Aorta (tissue), 5 donors: ENCODE data around the gene SPATA31D3. TPM values are rescaled to one million over a fixed set of nuclear protein-coding genes. Genes with fewer than 3 reads are reported as not detected.
"Not testable (repeated sequence)": the region's sequence is repeated elsewhere in the genome, so short reads cannot be mapped to it uniquely, and the experiment has no call there.

Source experiments
- ATAC-seq: fragments of 200-7000 bp; cut with Tn5 transposase; one replicate; pipeline ENCODE4 v1.9.1; 2022; ENCODE audit warnings: moderate library complexity; ENCODE audit not compliant: low FRiP score
- DNase-seq, 2 donors: peaks; one replicate each; pipeline ENCODE4 v3.0.0-alpha.2; 2020
- H3K27ac ChIP-seq, 2 donors: one replicate each; pipeline ENCODE4 v1.5.1; 2013; ENCODE audit warnings: low read length in 2 of 2, mild to moderate bottlenecking in 2 of 2, moderate library complexity in 2 of 2, control low read depth in 1 of 2, inconsistent platforms in 1 of 2, low read depth in 1 of 2
- H3K27me3 ChIP-seq, 2 donors: one replicate each; pipeline ENCODE4 v1.6.1; 2013; ENCODE audit warnings: control low read depth in 1 of 2, low read length in 1 of 2, mild to moderate bottlenecking in 1 of 2, moderate library complexity in 1 of 2; ENCODE audit not compliant: insufficient read depth in 2 of 2, control insufficient read depth in 1 of 2
- H3K36me3 ChIP-seq, 2 donors: one replicate each; pipeline ENCODE4 v1.6.1; 2013; ENCODE audit warnings: control low read depth in 1 of 2, low read length in 1 of 2, mild to moderate bottlenecking in 1 of 2; ENCODE audit not compliant: insufficient read depth in 2 of 2, control insufficient read depth in 1 of 2
- H3K4me1 ChIP-seq, 2 donors: one replicate each; pipeline ENCODE4 v1.6.1; 2013; ENCODE audit warnings: low read length in 2 of 2, control low read depth in 1 of 2, mild to moderate bottlenecking in 1 of 2, moderate library complexity in 1 of 2; ENCODE audit not compliant: insufficient read depth in 2 of 2, control insufficient read depth in 1 of 2
- H3K4me3 ChIP-seq, 2 donors: one replicate each; pipeline ENCODE4 v1.5.1; 2013; ENCODE audit warnings: low read length in 2 of 2, control low read depth in 1 of 2, mild to moderate bottlenecking in 1 of 2
- H3K9me3 ChIP-seq: one replicate; pipeline ENCODE4 v1.6.1; 2013; ENCODE audit warnings: mild to moderate bottlenecking, low read length; ENCODE audit not compliant: control insufficient read depth
- WGBS, 2 donors: extraction: QIAGEN DNeasy Blood & Tissue Kit; methylation state at CpG; one replicate each; pipeline ENCODE4 v1.1.7; 2013; 5-methylcytosine and 5-hydroxymethylcytosine counted together
- intact Hi-C, 2 donors: fragments of 100-400 bp; cut with DNase I; formaldehyde crosslinking; loops; one replicate each; pipeline versions ENCODE4 v1.14.2 to v1.15.0; 2022
- polyA plus RNA-seq, 2 donors: library from polyadenylated mRNA; stranded (reverse); fragments of 200-250 nt; gene quantifications; one replicate each; pipeline ENCODE4 v1.2.3, GENCODE V29; 2013
- total RNA-seq, 2 donors: library from RNA; stranded (reverse); fragmentation: NEBNext Ultra II Directional; extraction: Animal tissue kit (Norgen Biotek cat#: 25700); gene quantifications; one replicate each; pipeline ENCODE4 v1.2.1, GENCODE V29; 2021
- donor health status: healthy with polysubstance abuse.
- donor health status: Bipolar disorder and iron deficiency.
- donor health status: DM: no; HTN: no; CAD: no.
- donor health status: DM: no; HTN: no; CAD: no.
- donor health status: DM: yes; HTN: yes; CAD: no.

The SPATA31D3 gene
- total and polyA plus RNA-seq, 4 donors, result not detected

DNA sequence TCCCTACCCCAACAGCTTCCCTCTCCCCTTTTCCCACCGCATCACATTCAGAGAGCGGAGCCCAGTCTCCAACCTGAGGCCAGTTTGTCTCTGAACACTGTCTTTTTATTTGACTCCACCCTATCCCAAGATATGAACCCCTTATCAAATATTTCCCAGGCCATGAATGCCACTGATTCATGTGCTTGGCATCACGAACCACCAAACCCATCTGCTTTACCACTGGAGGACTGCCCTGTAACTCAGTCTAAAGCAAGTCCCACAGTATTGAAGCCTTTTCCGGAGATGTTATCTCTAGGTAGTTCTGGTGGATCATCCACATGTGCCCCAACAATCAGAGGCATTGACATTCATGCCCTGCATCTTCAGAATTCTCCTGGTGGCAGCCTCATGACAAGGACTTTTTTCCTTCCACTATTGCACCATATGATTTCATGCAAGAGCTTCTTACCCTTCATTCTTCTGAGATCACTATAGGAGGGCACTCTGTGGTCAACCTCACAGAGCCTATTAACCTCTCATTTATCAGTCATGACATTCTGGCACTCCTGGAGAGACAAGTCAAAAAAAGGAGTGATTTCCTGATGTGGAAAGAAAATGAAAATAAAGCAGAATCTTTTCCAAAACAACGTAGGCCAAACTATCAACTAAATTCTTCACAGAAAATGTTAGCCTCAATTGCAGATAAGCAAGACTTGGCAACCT, 27.3 kb upstream of the SPATA31D3 start:
- no peak overlapping the region for H3K4me3 ChIP-seq
- H3K27me3 ChIP-seq, result no peaks in the 10 kb centered on the region
- no peak for DNase-seq
- H3K27ac ChIP-seq, result no peak overlapping the region
- no peaks in the 10 kb centered on the region for H3K9me3 ChIP-seq
- WGBS, 2 donors, result 76 to 77% methylated on average over 5 of the region's 5 CpGs
- H3K4me1 ChIP-seq, result no peaks in the 10 kb centered on the region
- no peaks in the 10 kb centered on the region for H3K36me3 ChIP-seq
- intact Hi-C loops, result no loop called here
- no peak for ATAC-seq

DNA sequence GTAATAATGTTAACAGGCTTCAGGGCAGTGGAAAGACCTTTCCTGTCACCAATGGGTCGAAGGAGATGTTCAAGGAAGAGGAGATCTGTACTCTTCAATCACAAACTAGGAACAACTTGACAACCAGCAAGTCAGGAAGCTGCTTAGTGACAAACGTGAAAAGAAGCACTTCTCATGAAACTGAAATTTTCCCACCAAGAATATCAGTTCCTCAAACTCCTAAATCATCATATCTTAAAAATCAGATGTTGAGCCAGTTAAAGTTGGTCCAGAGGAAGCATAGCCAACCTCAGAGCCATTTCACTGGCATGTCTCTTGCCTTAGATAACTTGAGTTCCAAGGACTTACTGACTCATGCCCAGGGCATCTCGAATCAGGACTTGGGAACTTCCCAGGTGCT, 24.8 kb upstream of the SPATA31D3 start:
- ATAC-seq, H3K27ac ChIP-seq, H3K36me3 ChIP-seq, intact Hi-C loops, H3K27me3 ChIP-seq, H3K4me1 ChIP-seq, DNase-seq, H3K9me3 ChIP-seq, H3K4me3 ChIP-seq: not testable (repeated sequence)
- WGBS, 2 donors, result 0 to 29% methylated on average over 1 of the region's 3 CpGs

DNA sequence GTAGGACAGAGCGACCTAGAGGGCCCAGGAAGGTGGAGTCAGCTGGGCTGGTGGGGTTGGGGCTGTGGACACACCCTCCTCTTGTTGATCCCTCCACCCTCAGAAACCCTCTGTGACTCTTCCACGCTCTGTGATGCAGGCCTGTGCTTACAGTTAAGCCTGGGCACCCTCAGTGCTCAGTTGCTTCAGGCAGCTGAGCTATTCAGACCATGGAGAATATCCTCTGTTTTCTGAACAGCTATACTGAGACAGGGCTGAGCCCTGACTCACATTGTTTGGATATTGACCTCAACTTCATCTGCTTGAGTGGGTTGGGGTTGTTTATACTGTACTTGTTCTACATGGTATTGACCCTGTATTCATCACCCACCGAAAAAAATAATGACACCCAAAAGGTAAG, 15.0 kb upstream of the SPATA31D3 start, which contains the start of gene SPATA31D4:
SPATA31D4 (plus strand) TSS at position 124 of the 400 bp plus-strand sequence; CDS start at position 210, 86 bp downstream.
- not testable (repeated sequence) for H3K36me3 ChIP-seq
- WGBS, 2 donors, result no CpG with 5 or more reads among the region's 3 CpGs

DNA sequence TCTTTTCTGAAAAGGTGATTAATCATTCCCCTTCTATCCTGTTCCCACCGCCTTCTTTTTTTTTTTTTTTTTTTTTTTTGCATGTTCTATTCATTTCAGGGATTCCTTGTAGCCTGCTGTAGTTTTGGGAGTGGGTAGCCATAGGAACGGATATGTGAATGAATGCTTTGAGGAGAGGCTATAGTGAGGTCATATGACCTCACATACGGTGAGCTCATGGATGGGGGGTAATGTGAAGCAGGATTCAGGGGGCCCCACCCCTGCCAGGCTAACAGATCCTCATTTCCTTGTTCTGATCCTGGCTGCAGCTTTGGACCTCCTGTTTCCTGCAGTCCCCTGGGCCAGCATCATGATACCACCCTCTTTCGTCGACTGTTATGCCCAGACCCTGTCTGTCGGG, 13.2 kb upstream of the SPATA31D3 start:
- H3K27me3 ChIP-seq, H3K9me3 ChIP-seq, H3K27ac ChIP-seq, DNase-seq, H3K4me3 ChIP-seq, ATAC-seq, H3K36me3 ChIP-seq, H3K4me1 ChIP-seq, intact Hi-C loops: not testable (repeated sequence)
- WGBS, 2 donors, result no CpG with 5 or more reads among the region's 6 CpGs

More for the DNA sequence above, 15.0 kb upstream of the SPATA31D3 start, which contains the start of gene SPATA31D4:
- H3K4me3 ChIP-seq, H3K27me3 ChIP-seq, H3K9me3 ChIP-seq, intact Hi-C loops, H3K4me1 ChIP-seq, ATAC-seq, DNase-seq, H3K27ac ChIP-seq: not testable (repeated sequence)

DNA sequence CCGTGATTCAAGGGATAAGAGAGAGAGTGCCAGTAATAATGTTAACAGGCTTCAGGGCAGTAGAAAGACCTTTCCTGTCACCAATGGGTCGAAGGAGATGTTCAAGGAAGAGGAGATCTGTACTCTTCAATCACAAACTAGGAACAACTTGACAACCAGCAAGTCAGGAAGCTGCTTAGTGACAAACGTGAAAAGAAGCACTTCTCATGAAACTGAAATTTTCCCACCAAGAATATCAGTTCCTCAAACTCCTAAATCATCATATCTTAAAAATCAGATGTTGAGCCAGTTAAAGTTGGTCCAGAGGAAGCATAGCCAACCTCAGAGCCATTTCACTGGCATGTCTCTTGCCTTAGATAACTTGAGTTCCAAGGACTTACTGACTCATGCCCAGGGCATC, 9.8 kb upstream of the SPATA31D3 start:
- ATAC-seq, DNase-seq, H3K4me1 ChIP-seq, H3K27me3 ChIP-seq, H3K4me3 ChIP-seq, H3K27ac ChIP-seq, intact Hi-C loops, H3K36me3 ChIP-seq, H3K9me3 ChIP-seq: not testable (repeated sequence)
- WGBS, 2 donors, result no CpG with 5 or more reads among the region's 3 CpGs

DNA sequence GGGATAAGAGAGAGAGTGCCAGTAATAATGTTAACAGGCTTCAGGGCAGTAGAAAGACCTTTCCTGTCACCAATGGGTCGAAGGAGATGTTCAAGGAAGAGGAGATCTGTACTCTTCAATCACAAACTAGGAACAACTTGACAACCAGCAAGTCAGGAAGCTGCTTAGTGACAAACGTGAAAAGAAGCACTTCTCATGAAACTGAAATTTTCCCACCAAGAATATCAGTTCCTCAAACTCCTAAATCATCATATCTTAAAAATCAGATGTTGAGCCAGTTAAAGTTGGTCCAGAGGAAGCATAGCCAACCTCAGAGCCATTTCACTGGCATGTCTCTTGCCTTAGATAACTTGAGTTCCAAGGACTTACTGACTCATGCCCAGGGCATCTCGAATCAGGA, 5.3 kb downstream of the SPATA31D3 start:
- WGBS, 2 donors, result 6% methylated on average over 1 of the region's 3 CpGs; no CpG with 5 or more reads in 1 of the 2 donors
- H3K4me1 ChIP-seq, H3K27me3 ChIP-seq, H3K4me3 ChIP-seq, ATAC-seq, DNase-seq, intact Hi-C loops, H3K9me3 ChIP-seq, H3K36me3 ChIP-seq, H3K27ac ChIP-seq: not testable (repeated sequence)

DNA sequence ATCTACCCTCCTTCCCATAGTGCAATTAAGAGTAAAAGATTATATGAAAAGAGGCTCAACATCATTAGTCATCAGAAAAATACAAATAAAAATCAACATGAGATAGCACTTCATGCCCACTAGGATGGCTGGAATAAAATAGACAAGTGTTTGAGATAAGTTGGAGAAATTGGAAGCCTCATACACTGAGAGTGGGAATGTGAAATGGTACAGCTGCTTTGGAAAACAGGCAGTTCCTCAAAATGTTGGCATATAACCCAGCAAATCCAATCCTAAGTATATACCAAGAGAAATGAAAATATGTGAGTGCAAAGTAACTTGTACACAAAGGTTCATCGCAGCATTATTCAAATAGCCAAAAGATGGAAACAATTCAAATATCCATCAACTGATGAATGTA, 9.8 kb downstream of the SPATA31D3 start:
- Histone ChIP-seq H3K4me3 (no peak overlapping the region), H3K36me3 (no peaks in the 10 kb centered on the region), H3K27ac (no peak overlapping the region), H3K9me3 (peaks cover 2% of the 10 kb centered on the region), H3K27me3 (no peaks in the 10 kb centered on the region), H3K4me1 (no peaks in the 10 kb centered on the region)
- intact Hi-C loops, result no loop called here
- DNase-seq (no peak), ATAC-seq (no peak)
- WGBS, 2 donors, result 81 to 86% methylated on average over 1 of the region's 1 CpG

DNA sequence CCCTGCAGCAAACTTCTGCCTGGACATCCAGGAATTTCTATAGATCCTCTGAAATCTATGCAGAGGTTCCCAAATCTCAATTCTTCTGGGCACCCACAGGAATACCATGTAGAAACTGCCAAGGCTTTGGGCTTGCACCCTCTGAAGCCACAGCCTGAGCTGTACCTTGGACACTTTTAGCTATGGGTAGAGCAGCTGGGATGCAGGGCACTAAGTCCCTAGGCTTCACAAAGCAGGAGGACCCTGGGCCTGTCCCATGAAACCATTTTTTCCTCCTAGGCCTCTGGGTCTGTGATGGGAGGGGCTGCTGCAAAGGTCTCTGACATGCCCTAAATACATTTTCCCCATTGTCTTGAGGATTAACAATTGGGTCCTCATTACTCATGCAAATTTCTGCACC, 12.3 kb downstream of the SPATA31D3 start:
- no peak for DNase-seq
- H3K27ac ChIP-seq, result no peak overlapping the region
- H3K4me3 ChIP-seq, result no peak overlapping the region
- no peaks in the 10 kb centered on the region for H3K27me3 ChIP-seq
- intact Hi-C loops, result no loop called here
- H3K36me3 ChIP-seq, result no peaks in the 10 kb centered on the region
- H3K4me1 ChIP-seq, result no peaks in the 10 kb centered on the region
- peaks cover 2% of the 10 kb centered on the region for H3K9me3 ChIP-seq
- ATAC-seq, result no peak
